IMR-90 (cell line): ENCODE data around the gene PLA2G2C. TPM values are rescaled to one million over a fixed set of nuclear protein-coding genes. Genes with fewer than 3 reads are reported as not detected.

ENCODE experiments used
- ATAC-seq: fragments of 200-7000 bp; cut with Tn5 transposase; 2 replicates; pipeline ENCODE4 v1.9.1; 2020; ENCODE audit warnings: low read depth, mild to moderate bottlenecking, moderate library complexity
- BruUV-seq: library from RNA; stranded (reverse); fragments of 400-500 nt; replicated peaks from 2 replicates; lab custom pipeline; 2021; lab: Mats Ljungman, UMichigan
- CTCF ChIA-PET: fragments of 300-600 bp; formaldehyde crosslinking; extraction: SDS; loops from one replicate; lab custom pipeline; 2021; ENCODE audit warnings: antibody characterized with exemption; lab: Yijun Ruan, JAX
- POLR2A ChIA-PET: fragments of 300-600 bp; sonication (Branson Sonifier 250); formaldehyde crosslinking; loops from one replicate; lab custom pipeline; 2022; ENCODE audit warnings: antibody characterized with exemption; ENCODE audit not compliant: unreplicated experiment; lab: Charles Lee
- DNase-seq: peaks from one replicate; pipeline ENCODE4 v3.0.0; 2013
- H2AFZ ChIP-seq: replicated peaks from 2 replicates; pipeline ENCODE3; 2013; ENCODE audit warnings: low read length, mild to moderate bottlenecking; ENCODE audit not compliant: poor library complexity
- H2AK5ac ChIP-seq: 2 replicates; pipeline ENCODE4 v1.6.1; 2013; ENCODE audit warnings: low read depth, low read length, inconsistent platforms
- H2AK9ac ChIP-seq: replicated peaks from 2 replicates; pipeline ENCODE3; 2013; ENCODE audit warnings: mild to moderate bottlenecking, low read depth, low read length, moderate library complexity; ENCODE audit not compliant: poor library complexity
- H2BK120ac ChIP-seq: 2 replicates; pipeline ENCODE4 v1.6.1; 2013; ENCODE audit warnings: low read depth, low read length, inconsistent platforms
- H2BK15ac ChIP-seq: 3 replicates; pipeline ENCODE4 v1.6.1; 2013; ENCODE audit warnings: low read depth, low read length, inconsistent platforms
- H2BK20ac ChIP-seq: 2 replicates; pipeline ENCODE4 v1.6.1; 2013; ENCODE audit warnings: low read depth, mild to moderate bottlenecking, inconsistent platforms, low read length, moderate library complexity
- H2BK5ac ChIP-seq: 2 replicates; pipeline ENCODE4 v1.6.1; 2013; ENCODE audit warnings: mild to moderate bottlenecking, low read depth, low read length, inconsistent platforms; ENCODE audit not compliant: poor library complexity, severe bottlenecking
- H3K14ac ChIP-seq: replicated peaks from 2 replicates; pipeline ENCODE4 v1.6.1; 2013; ENCODE audit warnings: low read depth, low read length, inconsistent platforms
- H3K18ac ChIP-seq: 2 replicates; pipeline ENCODE4 v1.6.1; 2013; ENCODE audit warnings: low read depth, low read length, control low read depth
- H3K23ac ChIP-seq: 2 replicates; pipeline ENCODE4 v1.6.1; 2013; ENCODE audit warnings: low read depth, low read length, inconsistent platforms
- H3K27ac ChIP-seq: 2 replicates; pipeline ENCODE4 v1.5.1; 2013; ENCODE audit warnings: mild to moderate bottlenecking, control low read depth, low read length; ENCODE audit not compliant: insufficient read depth
- H3K27me3 ChIP-seq: 2 replicates; pipeline ENCODE4 v1.6.1; 2013; ENCODE audit warnings: low read length; ENCODE audit not compliant: control insufficient read depth, insufficient read depth
- H3K36me3 ChIP-seq: 2 replicates; pipeline ENCODE4 v1.6.1; 2013; ENCODE audit warnings: low read length, mixed read lengths; ENCODE audit not compliant: control insufficient read depth, insufficient read depth
- H3K4ac ChIP-seq: 2 replicates; pipeline ENCODE4 v1.6.1; 2013; ENCODE audit warnings: low read depth, low read length, inconsistent platforms
- H3K4me1 ChIP-seq: 2 replicates; pipeline ENCODE4 v1.6.1; 2013; ENCODE audit warnings: low read length, mixed read lengths; ENCODE audit not compliant: control insufficient read depth, insufficient read depth
- H3K4me2 ChIP-seq: 2 replicates; pipeline ENCODE4 v1.6.1; 2013; ENCODE audit warnings: low read depth, mild to moderate bottlenecking, control low read depth, low read length, moderate library complexity
- H3K4me3 ChIP-seq: 2 replicates; pipeline ENCODE4 v1.5.1; 2013; ENCODE audit warnings: low read depth, mild to moderate bottlenecking, control low read depth, low read length, moderate library complexity; ENCODE audit not compliant: insufficient read depth
- H3K56ac ChIP-seq: 2 replicates; pipeline ENCODE4 v1.6.1; 2013; ENCODE audit warnings: low read length, inconsistent platforms; ENCODE audit not compliant: insufficient read depth; ENCODE audit errors: extremely low read depth
- H3K79me1 ChIP-seq, 2 experiments: 2 replicates each; pipeline ENCODE4 v1.6.1; 2013; ENCODE audit warnings: low read length in 2 of 2, inconsistent platforms in 1 of 2, low read depth in 1 of 2
- H3K9ac ChIP-seq: 2 replicates; pipeline ENCODE4 v1.6.1; 2013; ENCODE audit warnings: low read depth, low read length, control low read depth
- H3K9me1 ChIP-seq: 2 replicates; pipeline ENCODE4 v1.6.1; 2013; ENCODE audit warnings: low read length, inconsistent platforms; ENCODE audit not compliant: insufficient read depth
- H3K9me3 ChIP-seq: 2 replicates; pipeline ENCODE4 v1.6.1; 2013; ENCODE audit warnings: low read length; ENCODE audit not compliant: control insufficient read depth, insufficient read depth
- H4K20me1 ChIP-seq: 2 replicates; pipeline ENCODE4 v1.6.1; 2013; ENCODE audit warnings: low read length, inconsistent platforms; ENCODE audit not compliant: insufficient read depth
- H4K5ac ChIP-seq: 2 replicates; pipeline ENCODE4 v1.6.1; 2013; ENCODE audit warnings: mild to moderate bottlenecking, low read depth, low read length, control low read depth
- H4K8ac ChIP-seq, 2 experiments: 2 replicates each; pipeline ENCODE4 v1.6.1; 2013; ENCODE audit warnings: low read depth in 2 of 2, low read length in 2 of 2, control low read depth in 1 of 2, inconsistent platforms in 1 of 2
- H4K91ac ChIP-seq: 2 replicates; pipeline ENCODE4 v1.6.1; 2013; ENCODE audit warnings: low read depth, low read length, inconsistent platforms; ENCODE audit not compliant: insufficient read depth
- CEBPB ChIP-seq: IDR thresholded peaks from 2 replicates; pipeline ENCODE4 v1.6.1; 2012; ENCODE audit warnings: low read depth, low read length, improper control_type of control experiment
- CHD1 ChIP-seq: IDR thresholded peaks from 2 replicates; pipeline ENCODE4 v1.6.1; 2012; ENCODE audit warnings: low read depth, low read length, improper control_type of control experiment
- ELK1 ChIP-seq: fragments of 150-350 bp; IDR thresholded peaks from 2 replicates; pipeline ENCODE4 v1.6.1; 2016; ENCODE audit warnings: low read depth, mild to moderate bottlenecking, low read length, moderate library complexity, borderline replicate concordance
- FOS ChIP-seq: fragments of 150-350 bp; IDR thresholded peaks from 2 replicates; pipeline ENCODE4 v1.6.1; 2016; ENCODE audit warnings: low read depth, low read length
- MXI1 ChIP-seq: IDR thresholded peaks from 2 replicates; pipeline ENCODE4 v1.6.1; 2012; ENCODE audit warnings: low read depth, mild to moderate bottlenecking, low read length, moderate library complexity, borderline replicate concordance
- NFE2L2 ChIP-seq: fragments of 150-350 bp; IDR thresholded peaks from 2 replicates; pipeline ENCODE4 v1.6.1; 2016; ENCODE audit warnings: low read depth, mild to moderate bottlenecking, low read length
- POLR2A ChIP-seq: IDR thresholded peaks from 2 replicates; pipeline ENCODE4 v1.6.1; 2012; ENCODE audit warnings: mild to moderate bottlenecking, low read depth, low read length
- RCOR1 ChIP-seq: IDR thresholded peaks from 2 replicates; pipeline ENCODE4 v1.6.1; 2012; ENCODE audit warnings: mild to moderate bottlenecking, low read length, improper control_type of control experiment; ENCODE audit not compliant: insufficient replicate concordance
- SMC3 ChIP-seq: fragments of 150-350 bp; IDR thresholded peaks from 2 replicates; pipeline ENCODE4 v1.6.1; 2016; ENCODE audit warnings: low read depth, mild to moderate bottlenecking, antibody characterized with exemption, low read length, moderate library complexity
- WGBS, 2 experiments: methylation state at CpG; one replicate each; pipeline versions ENCODE4 v1.1.5 to v1.1.7; 2013; ENCODE audit warnings: missing lambda C conversion rate in 2 of 2; ENCODE audit not compliant: insufficient read length in 1 of 2; ENCODE audit errors: extremely low coverage in 2 of 2; 5-methylcytosine and 5-hydroxymethylcytosine counted together
- dilution Hi-C: fragments of 300-500 bp; cut with HindIII; formaldehyde crosslinking; loops from one replicate; pipeline ENCODE4 v1.14.3; 2018; ENCODE audit warnings: low sequenced_read_pairs; ENCODE audit not compliant: unreplicated experiment
- in situ Hi-C: fragments of 300-500 bp; cut with MboI; formaldehyde crosslinking; loops from 3 replicates; pipeline ENCODE4 v1.14.3; 2019; ENCODE audit warnings: low sequenced_read_pairs, inconsistent platforms, mixed read lengths
- intact Hi-C: fragments of 100-400 bp; cut with micrococcal nuclease; formaldehyde crosslinking; loops from 2 replicates; pipeline ENCODE4 v1.10.0; 2022
- polyA plus RNA-seq, 3 experiments: library from polyadenylated mRNA; depleted of rRNA; stranded (reverse); fragments of >200 nt; gene quantifications; 2 replicates each; pipeline ENCODE4 v1.2.3, GENCODE V29; 2012; ENCODE audit warnings: low replicate concordance in 1 of 3
- total RNA-seq: library from RNA; depleted of rRNA; stranded (reverse); fragments of >200 nt; gene quantifications from 2 replicates; pipeline ENCODE4 v1.2.3, GENCODE V29; 2012

PLA2G2C gene
- total and polyA plus RNA-seq, 2 of the 4 experiments (the other 2 are of a cell fraction), result not detected

GRCh38 chr1:20169932-20170331 is 16.4 kb downstream of the PLA2G2C start:
- Histone ChIP-seq H3K4me2 (no peak overlapping the region), H2AK5ac (no peak overlapping the region), H3K36me3 (no peaks in the 10 kb centered on the region), H3K9me3 (no peaks in the 10 kb centered on the region), H3K56ac (no peak overlapping the region), H3K23ac (no peak overlapping the region), H3K9ac (no peak overlapping the region), H2BK5ac (no peak overlapping the region), H2BK20ac (no peak overlapping the region), H3K18ac (no peak overlapping the region), H3K4ac (no peak overlapping the region), H3K79me1 (no peaks in the 10 kb centered on the region), H2AK9ac (no peak overlapping the region), H2AFZ (no peak overlapping the region), H3K4me1 (no peaks in the 10 kb centered on the region), H2BK120ac (no peak overlapping the region), H3K4me3 (no peak overlapping the region), H4K8ac (no peak overlapping the region), H4K20me1 (no peaks in the 10 kb centered on the region), H2BK15ac (no peak overlapping the region), H3K27ac (no peak overlapping the region), H3K9me1 (no peaks in the 10 kb centered on the region), H3K14ac (no peak overlapping the region), H4K91ac (no peak overlapping the region), H4K5ac (no peak overlapping the region), H3K27me3 (peaks cover 19% of the 10 kb centered on the region)
- TF ChIP-seq SMC3 (no peak), MXI1 (no peak), CEBPB (no peak), CHD1 (no peak), RCOR1 (no peak), ELK1 (no peak), POLR2A (no peak), FOS (no peak), NFE2L2 (no peak)
- intact Hi-C loops (no loop called here), dilution Hi-C loops (no loop called here), in situ Hi-C loops (no loop called here)
- CTCF ChIA-PET, result no interaction called here
- POLR2A ChIA-PET, result no interaction called here
- 90% methylated on average over 2 of the region's 5 CpGs; no CpG with 5 or more reads in 1 of the 2 experiments for WGBS, 2 experiments
- no TSS peak for BruUV-seq
- no peak for DNase-seq
- ATAC-seq, result no peak
